Measurements from ENCODE around the gene MACROH2A1.

MACROH2A1 gene

DNA sequence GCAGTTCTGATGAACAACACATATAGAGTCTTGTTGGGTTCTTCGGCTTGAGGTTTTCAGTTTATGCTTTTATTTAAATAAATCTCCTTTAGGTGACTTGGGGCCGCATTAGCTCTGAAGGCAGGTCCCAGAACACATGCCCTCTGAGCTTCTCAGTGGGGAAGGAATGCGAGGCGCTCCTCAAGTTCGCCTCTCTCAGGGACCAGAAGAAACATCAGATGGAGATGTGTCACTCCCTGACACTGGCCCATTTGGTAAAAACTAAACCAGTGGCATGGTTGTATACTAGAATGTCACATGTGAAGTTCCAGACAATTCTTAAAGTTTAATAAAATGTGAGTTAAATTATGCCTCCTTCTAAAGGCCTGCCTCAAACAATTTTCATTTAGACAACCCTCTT lies 1.9 kb downstream of the MACROH2A1 start:
- peak overlapping the region; percentile 97 for H3K4me3 ChIP-seq (ENCODE audit: low read length)
- no peak for TF ChIP-seq ZNF274 (IDR thresholded peaks at IDR 0.05; ENCODE audit: low read depth, low read length)

DNA sequence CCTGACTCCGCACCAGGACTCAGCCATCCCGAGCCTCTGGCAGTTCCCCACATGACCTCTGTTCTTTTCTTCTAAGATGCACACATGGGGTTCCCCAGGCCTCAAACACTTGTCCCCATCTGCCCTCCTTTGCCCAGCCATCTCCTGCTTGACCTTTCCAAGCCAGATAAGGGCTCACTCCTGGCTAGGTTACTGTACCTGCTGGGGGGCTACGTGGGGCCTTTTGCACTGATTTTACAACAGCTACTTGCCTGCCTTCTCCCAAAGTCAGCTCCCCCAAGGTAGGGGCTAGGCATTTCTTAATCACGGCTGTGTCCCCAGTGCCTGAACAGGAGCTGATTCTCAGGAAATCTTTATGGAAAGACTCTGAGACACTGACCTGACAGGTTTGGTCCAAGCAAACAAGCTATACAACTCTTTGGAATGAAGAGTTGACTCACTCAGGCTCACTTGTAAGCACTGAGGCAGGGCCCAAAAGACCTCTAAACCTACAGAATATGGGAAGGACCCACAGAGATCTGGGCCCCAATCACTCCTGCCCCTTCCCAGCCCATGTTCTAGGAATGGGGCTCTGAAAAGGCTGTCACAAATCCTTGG lies 2.5 kb downstream of the MACROH2A1 start:
- no peak overlapping the region; the same call in 1 of the 2 replicates for H3K4me3 ChIP-seq (ENCODE audit: low read length)
- TF ChIP-seq ZNF274 (IDR thresholded peaks at IDR 0.05; ENCODE audit: low read depth, low read length), result no peak

DNA sequence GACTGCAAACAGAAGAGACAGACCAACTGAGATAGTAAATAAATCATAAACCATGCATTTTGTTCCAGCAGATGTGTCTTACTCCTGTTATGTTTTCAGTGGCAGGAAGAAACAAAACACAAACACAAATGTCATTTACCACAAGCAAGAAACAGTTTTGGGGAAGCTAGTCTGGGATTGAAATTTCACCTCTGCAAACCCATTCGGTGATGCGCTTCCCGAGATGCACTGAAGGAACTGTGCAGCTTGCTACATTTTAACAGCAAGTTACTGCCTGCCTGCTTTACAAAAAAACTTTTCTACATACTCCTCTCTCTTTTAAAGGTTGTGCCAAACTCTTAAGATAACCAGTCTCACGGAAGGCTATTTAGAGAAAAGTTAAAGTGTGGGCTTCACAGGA lies 3.2 kb downstream of the MACROH2A1 start:
- no peak overlapping the region for H3K4me3 ChIP-seq (ENCODE audit: low read length)

DNA sequence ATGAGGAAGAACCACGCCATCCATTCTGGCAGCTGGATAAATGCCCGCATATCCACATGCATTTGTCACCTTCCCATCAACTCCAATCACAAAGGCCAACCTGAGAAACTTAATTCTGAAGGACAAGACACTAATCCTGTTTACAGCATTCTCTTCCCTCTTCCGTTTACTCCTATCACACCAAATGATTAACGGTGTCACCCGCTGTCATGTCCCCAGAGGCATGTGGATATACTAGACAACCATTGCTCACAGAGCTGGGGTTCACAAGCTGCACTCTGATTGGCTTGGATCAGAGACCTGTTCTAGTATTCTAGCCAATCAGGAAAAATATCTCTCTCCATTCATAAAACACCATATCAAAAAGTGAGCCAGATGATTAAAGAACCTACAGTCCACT lies 3.6 kb downstream of the MACROH2A1 start:
- TF ChIP-seq ZNF274 (IDR thresholded peaks at IDR 0.05; ENCODE audit: low read depth, low read length), result no peak
- H3K4me3 ChIP-seq (ENCODE audit: low read length), result no peak overlapping the region

More for the DNA sequence above, 3.2 kb downstream of the MACROH2A1 start:
- TF ChIP-seq ZNF274 (IDR thresholded peaks at IDR 0.05; ENCODE audit: low read depth, low read length), result no peak

DNA sequence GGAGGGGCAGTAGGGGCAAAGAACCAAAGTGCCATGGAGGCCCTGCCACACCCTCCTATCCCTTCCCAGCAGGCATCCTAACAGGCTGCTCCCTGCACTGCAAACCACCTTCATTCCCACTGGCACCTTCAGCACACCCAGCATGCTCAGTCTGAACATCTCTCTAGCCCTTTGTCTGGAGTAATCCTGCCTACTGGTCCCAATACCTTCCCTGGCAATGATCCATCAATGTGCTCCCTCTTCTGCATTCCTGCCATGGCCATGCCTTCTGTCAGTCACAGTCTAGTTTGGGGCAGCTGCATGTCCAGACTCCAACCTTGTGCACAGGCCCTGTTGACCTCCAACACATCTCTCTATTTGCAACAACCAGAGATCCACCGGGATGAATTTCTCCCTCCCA lies 4.9 kb downstream of the MACROH2A1 start:
- TF ChIP-seq ZNF274 (IDR thresholded peaks at IDR 0.05; ENCODE audit: low read depth, low read length), result no peak

DNA sequence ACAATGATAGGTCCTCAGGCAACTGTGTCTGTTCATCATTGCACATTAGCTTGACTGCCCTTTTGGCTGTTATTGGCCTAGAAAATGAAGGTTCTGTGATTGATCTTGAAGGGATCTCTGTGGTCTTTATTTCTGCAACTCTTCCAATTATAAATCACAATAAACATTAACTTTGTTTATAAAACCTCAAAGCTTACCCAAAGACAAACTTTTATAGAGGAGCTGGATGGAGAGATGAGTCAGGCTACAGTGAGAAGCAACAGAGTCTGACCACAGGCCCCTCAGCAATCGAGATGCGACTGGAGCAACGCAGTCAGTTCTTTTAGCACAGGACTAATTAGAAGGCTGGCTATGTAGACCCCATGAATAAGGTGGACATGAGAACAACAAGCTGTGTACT lies 5.3 kb downstream of the MACROH2A1 start:
- no peak overlapping the region for H3K4me3 ChIP-seq (ENCODE audit: low read length)
- no peak for TF ChIP-seq ZNF274 (IDR thresholded peaks at IDR 0.05; ENCODE audit: low read depth, low read length)

More for the DNA sequence above, 4.9 kb downstream of the MACROH2A1 start:
- H3K4me3 ChIP-seq (ENCODE audit: low read length), result no peak overlapping the region

DNA sequence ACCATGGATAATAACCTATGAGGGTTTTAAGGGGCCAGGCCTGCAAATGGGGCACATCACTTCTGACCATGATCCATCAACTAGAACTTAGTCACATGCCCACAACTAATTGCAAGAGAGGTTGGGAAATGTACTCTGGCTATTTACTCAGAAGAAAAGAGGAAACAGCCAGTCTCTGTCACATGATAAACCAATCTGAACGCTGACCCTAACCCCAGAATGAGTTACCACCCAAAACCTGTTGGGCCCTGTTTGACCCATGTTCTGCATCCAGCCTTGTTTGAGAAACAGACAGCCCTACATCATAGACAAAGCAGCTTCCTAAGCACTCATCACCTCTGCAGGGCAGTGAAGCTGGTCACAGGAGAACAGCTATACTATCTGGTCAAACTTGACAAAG lies 5.8 kb downstream of the MACROH2A1 start:
- H3K4me3 ChIP-seq (ENCODE audit: low read length), result no peak overlapping the region
- TF ChIP-seq ZNF274 (IDR thresholded peaks at IDR 0.05; ENCODE audit: low read depth, low read length), result no peak

DNA sequence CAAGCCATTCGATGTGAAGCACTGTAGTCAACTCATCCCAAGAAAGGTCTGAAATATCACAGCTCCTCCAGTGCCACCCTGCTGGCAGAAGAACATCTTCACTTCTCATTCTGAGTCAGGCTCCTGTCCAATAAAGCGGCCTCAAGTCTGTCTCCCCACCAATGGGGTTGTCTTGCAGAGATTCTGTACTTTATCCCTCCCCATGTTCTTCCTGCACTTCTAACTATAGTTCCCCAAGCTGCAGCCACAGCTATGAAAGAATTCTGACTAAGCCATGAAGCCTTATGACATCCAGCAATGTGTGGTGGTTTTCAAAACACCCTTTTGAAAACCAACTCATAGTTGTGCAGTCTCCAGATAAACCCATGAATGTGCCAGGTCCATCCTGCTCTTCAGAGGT lies 6.8 kb downstream of the MACROH2A1 start:
- no peak for TF ChIP-seq ZNF274 (IDR thresholded peaks at IDR 0.05; ENCODE audit: low read depth, low read length)
- no peak overlapping the region for H3K4me3 ChIP-seq (ENCODE audit: low read length)

DNA sequence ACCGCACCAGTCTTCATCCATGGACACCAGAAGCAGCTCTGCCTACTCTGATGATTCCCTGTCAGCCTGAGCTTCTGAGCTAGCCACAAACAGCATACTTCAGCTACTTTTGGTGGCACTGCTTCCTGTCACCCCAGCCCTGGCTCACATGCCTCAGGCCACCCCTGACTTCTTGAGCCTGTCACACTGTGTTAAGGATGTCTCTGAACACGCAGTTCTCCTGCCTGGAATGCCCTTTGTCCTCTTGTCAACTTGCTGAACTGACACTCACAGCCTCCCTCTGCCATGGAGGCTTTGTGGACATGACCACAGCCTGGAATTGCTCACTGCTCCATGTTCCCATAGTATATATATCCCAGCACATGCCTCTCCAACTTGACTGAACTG lies 7.2 kb downstream of the MACROH2A1 start:
- TF ChIP-seq ZNF274 (IDR thresholded peaks at IDR 0.05; ENCODE audit: low read depth, low read length), result no peak
- H3K4me3 ChIP-seq (ENCODE audit: low read length), result no peak overlapping the region

DNA sequence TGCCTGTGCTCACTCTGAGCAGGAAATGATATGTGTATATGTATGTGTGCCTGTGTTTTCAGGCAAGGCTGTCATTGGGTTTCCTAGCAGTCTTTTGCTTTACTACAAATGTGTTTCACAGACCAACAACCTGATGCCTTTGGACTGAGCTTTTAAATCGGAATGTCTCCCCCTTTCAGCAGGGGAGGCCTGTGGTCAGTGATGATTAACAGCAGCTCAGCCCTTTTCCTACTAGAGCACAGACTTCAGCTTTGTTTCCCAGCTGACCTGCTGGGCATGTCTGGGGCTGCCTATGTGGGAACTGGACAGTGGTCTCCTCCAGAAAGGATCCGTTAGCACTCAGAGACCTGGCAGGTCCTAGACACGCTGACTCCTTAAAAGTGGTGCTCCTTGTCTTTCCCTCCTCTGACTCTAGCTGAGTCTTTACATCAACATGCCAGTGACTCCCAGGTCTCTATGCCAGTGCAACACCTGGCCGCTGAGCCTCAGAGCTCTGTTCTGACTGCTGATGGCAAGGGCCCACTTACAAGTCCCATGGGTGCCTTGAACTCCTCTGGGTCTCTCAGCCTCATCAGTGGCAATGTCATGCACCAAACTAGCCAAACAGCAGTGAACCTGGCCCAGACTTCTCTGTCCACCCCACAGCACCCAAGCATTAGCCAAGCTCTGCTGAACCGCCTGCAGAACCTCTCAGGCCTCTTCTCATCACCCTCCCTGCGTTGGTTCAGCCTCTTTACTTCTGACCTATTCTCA lies 7.7 kb downstream of the MACROH2A1 start:
- H3K4me3 ChIP-seq (ENCODE audit: low read length), result no peak overlapping the region
- TF ChIP-seq ZNF274 (IDR thresholded peaks at IDR 0.05; ENCODE audit: low read depth, low read length), result no peak

DNA sequence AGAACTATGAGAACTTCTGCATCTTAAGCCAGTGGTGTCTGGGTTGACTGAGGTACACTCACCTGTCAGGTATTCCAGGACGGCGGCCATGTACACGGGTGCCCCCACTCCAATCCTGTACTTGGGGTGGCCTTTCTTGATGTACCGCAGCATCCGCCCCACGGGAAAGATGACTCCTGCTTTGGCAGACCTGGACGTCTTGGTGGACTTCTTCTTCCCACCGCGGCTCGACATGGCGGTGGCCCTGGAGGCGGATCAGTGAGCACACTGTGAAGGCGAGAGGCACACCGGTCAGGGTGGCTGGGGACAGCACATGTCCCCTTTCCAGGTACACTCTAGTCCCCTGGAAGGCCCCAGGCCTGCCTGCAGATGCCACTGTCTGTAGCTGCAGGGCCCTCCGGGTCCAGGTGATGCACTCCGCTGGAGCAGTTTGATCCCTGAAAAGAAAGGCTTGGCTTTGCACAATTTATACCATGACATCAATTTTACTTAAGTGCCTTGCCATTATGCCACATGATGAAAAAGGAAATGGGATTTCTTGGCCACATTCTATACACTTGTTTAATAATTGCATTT lies 10.1 kb downstream of the MACROH2A1 start:
- no peak for TF ChIP-seq ZNF274 (IDR thresholded peaks at IDR 0.05; ENCODE audit: low read depth, low read length)
- no peak overlapping the region for H3K4me3 ChIP-seq (ENCODE audit: low read length)

DNA sequence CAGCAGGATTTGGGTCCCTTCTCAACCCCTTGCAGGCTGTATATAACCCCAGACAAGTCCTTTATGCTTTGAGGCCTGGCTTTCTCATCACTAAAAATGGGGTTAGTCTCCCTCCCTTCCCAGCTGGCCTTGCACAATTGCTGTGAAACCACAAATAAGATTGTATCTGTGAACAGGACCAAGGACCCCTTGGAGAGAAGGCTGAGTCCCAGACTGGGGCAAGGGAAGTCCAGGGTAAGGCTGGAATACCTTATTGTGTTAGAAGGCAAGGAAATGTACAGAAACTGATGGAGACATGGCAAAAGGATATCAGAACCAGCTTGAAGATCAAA lies 11.4 kb downstream of the MACROH2A1 start:
- no peak overlapping the region for H3K4me3 ChIP-seq (ENCODE audit: low read length)
- no peak for TF ChIP-seq ZNF274 (IDR thresholded peaks at IDR 0.05; ENCODE audit: low read depth, low read length)

DNA sequence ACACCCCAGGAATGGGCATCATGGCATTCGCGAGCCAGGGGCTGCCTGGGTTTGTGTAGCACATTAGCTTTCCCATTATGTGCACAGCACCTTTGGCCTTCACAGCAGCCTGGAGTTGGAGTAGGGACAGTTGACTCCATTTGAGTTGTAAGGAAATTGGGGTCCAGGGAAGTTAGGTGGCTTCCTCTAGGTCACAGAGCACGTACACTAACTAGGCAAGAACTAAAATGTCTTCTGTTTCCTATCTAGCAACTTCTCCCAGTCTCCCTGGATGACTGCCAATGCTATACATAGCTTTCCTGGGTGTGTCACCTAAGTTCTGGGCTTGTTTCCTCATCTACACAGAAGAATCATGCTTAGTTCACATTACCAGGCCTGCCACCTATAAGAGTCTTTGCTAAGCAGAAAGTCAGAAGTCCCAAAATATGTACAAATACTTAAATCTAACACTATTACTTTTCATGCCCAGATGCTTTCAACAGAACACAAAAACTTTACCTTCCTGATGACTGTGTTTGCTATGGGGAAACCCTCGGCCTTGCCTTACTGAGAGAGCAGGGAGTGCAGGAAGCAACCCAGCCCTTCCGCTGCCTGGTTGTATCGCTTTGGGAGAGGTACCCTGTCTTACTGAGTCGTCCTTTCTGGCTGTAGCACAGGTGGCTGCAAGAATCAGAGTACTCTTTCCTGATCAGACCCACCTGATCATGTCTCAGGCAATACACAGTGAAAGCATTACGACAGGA lies 12.0 kb downstream of the MACROH2A1 start:
- no peak for TF ChIP-seq ZNF274 (IDR thresholded peaks at IDR 0.05; ENCODE audit: low read depth, low read length)

DNA sequence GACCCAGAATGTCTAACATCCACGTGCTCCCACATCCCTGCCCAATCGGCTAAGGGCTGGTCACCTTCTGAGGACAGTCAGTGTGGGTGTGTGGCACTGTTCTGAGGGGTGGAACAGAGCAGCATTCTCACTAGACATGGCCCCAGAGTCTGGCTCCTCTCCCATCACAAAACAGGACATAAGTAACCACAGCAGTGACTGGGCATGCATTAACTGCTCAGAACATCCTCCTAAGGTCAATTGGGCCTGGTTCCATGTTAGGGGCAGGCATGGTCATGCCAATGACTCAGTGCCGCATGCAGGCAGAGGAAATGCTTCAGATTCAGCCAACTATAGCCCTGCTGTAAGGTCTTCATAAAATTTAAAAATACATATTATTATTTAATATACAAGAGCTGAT lies 12.9 kb downstream of the MACROH2A1 start:
- H3K4me3 ChIP-seq (ENCODE audit: low read length), result no peak overlapping the region
- TF ChIP-seq ZNF274 (IDR thresholded peaks at IDR 0.05; ENCODE audit: low read depth, low read length), result no peak

More for the DNA sequence above, 12.0 kb downstream of the MACROH2A1 start:
- H3K4me3 ChIP-seq (ENCODE audit: low read length), result no peak overlapping the region

DNA sequence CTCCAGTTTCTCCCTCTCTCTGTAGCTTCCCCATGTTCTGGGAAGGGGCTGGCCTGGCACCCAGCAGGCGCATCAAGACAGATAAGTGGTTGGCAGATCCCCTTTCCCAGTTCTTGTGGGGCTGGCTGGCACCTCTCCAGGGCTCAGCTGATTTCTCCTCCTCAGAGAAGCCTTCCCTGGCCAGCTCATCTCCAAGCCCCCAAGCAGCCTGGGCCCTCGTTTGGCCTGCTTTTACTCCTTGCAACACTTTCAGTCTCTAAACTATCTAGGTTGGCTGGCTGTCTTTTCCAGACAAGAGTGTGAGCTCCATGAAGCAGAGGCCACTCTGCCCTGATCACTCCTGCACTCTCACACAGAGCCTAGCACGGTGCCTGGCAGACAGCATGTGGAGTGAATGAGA lies 13.5 kb downstream of the MACROH2A1 start:
- no peak overlapping the region for H3K4me3 ChIP-seq (ENCODE audit: low read length)
- no peak for TF ChIP-seq ZNF274 (IDR thresholded peaks at IDR 0.05; ENCODE audit: low read depth, low read length)
